Activated T-helper 1 cell treated with anti-CD3 and anti-CD28 coated beads, Interleukin-2, amount 50 U/mL, for 16 hours (primary cell): ENCODE results near the gene RNF208.

Experiments
- DNase-seq, 2 donors: peaks; one replicate each; pipeline ENCODE4 v3.0.0-alpha.2; 2020; ENCODE audit warnings: low read depth in 1 of 2, low spot score in 1 of 2

RNF208 gene

GRCh38 chr9:137193771-137194170 is 28.3 kb downstream of the RNF208 start:
- DNase-seq, result no peak

- DNase-seq, result no peak
Observed at GRCh38 chr9:137192859-137193258, 29.2 kb downstream of the RNF208 start.

- DNase-seq, result no peak
Observed at GRCh38 chr9:137192448-137192780, 29.6 kb downstream of the RNF208 start.

GRCh38 chr9:137191691-137192447 is 30.2 kb downstream of the RNF208 start:
- no peak for DNase-seq

GRCh38 chr9:137191245-137191644 is 30.8 kb downstream of the RNF208 start:
- no peak for DNase-seq

GRCh38 chr9:137190315-137190856 is 31.7 kb downstream of the RNF208 start:
- no peak for DNase-seq

GRCh38 chr9:137189297-137190295 is 32.4 kb downstream of the RNF208 start:
- no peak for DNase-seq

- peak; percentile 88 to 91 for DNase-seq
Observed at GRCh38 chr9:137188490-137189296, 33.3 kb downstream of the RNF208 start, which contains the start of the genes ANAPC2 and SSNA1. Gene ANAPC2, minus strand, starts transcription at chr9:137188560. Its CDS starts 28 bp downstream, at chr9:137188532. Gene SSNA1, plus strand, starts transcription at chr9:137188676. Its CDS starts 51 bp downstream, at chr9:137188727.

- DNase-seq, result no peak
Observed at GRCh38 chr9:137188086-137188489, 34.0 kb downstream of the RNF208 start.

GRCh38 chr9:137187386-137187785 is 34.7 kb downstream of the RNF208 start:
- no peak for DNase-seq

GRCh38 chr9:137186385-137186784 is 35.7 kb downstream of the RNF208 start:
- DNase-seq, result no peak

GRCh38 chr9:137185921-137186320 is 36.1 kb downstream of the RNF208 start:
- no peak for DNase-seq

GRCh38 chr9:137184881-137185660 is 37.0 kb downstream of the RNF208 start:
- no peak for DNase-seq

GRCh38 chr9:137183980-137184595 is 38.0 kb downstream of the RNF208 start:
- DNase-seq, result no peak

GRCh38 chr9:137182836-137183235 is 39.2 kb downstream of the RNF208 start:
- no peak for DNase-seq

- DNase-seq, result no peak
Observed at GRCh38 chr9:137181680-137182079, 40.4 kb downstream of the RNF208 start.

GRCh38 chr9:137180491-137180890 is 41.5 kb downstream of the RNF208 start:
- DNase-seq, result no peak

- no peak for DNase-seq
Observed at GRCh38 chr9:137179761-137180160, 42.3 kb downstream of the RNF208 start.

- DNase-seq, result no peak
Observed at GRCh38 chr9:137178939-137179630, 43.0 kb downstream of the RNF208 start.
